Gastrocnemius medialis (tissue), 4 donors: Measurements from ENCODE around the gene JAML.

ENCODE experiments used
- CTCF ChIP-seq, 5 experiments: fragments of 450-650 bp in 3 of 5; fragments of 200-600 bp in 2 of 5; sonication (generic) in 2 of 5; IDR thresholded peaks in 4 of 5; conservative IDR thresholded peaks in 1 of 5; 1 replicate in 4 of 5; 2 replicates in 1 of 5; pipeline ENCODE4 v1.5.1; 2016 to 2019; ENCODE audit warnings: antibody characterized with exemption in 5 of 5, mild to moderate bottlenecking in 3 of 5, moderate library complexity in 3 of 5
- POLR2A ChIP-seq, 2 donors: fragments of 450-650 bp; IDR thresholded peaks; one replicate each; pipeline ENCODE4 v1.6.1; 2017; ENCODE audit warnings: antibody characterized with exemption in 2 of 2, mild to moderate bottlenecking in 2 of 2, moderate library complexity in 2 of 2

DNA sequence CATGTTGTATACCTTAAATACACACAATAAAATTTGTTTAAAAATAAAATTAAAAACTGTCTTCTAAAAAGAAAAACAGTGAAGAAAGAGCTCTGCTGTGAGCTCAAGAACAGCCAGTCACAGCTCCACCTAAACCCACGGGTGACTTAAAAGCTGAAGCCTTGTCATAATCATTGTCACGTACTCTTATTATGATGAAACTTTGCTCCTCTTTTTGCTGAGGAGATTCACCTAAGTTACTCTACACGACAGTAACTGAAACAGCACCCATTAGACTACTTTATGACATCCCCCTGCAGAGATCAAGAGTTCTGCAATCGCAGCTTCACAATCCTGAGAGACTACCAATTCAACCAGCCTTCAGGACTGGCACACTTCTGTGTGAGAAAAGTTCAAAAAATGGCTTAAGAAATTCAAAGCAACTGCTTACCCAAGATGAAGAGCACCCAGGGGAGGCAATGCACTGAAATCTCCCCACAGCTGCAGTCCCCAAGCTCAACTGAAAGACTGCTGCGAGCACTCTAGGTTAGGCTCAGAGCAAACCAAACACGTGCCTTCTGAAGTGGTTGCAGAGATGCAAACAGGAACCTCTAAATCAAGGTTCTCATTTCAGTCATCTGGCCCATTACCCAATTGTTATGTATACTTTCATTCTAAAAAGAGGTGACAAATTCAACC lies at the start of gene JAML:
- TF ChIP-seq CTCF (IDR thresholded peaks at IDR 0.05 in 4 of 5, conservative IDR thresholded peaks at IDR 0.05 in 1 of 5) (no peak), POLR2A (IDR thresholded peaks at IDR 0.05) (no peak)
